HuH-7 (cell line): ENCODE data around the gene S100A14.
"Not testable (repeated sequence)": the region's sequence is repeated elsewhere in the genome, so short reads cannot be mapped to it uniquely, and the experiment has no call there.

ENCODE experiments used
- DNase-seq: peaks from one replicate; pipeline ENCODE4 v3.0.0; 2011; ENCODE audit warnings: low spot score

S100A14 gene

DNA sequence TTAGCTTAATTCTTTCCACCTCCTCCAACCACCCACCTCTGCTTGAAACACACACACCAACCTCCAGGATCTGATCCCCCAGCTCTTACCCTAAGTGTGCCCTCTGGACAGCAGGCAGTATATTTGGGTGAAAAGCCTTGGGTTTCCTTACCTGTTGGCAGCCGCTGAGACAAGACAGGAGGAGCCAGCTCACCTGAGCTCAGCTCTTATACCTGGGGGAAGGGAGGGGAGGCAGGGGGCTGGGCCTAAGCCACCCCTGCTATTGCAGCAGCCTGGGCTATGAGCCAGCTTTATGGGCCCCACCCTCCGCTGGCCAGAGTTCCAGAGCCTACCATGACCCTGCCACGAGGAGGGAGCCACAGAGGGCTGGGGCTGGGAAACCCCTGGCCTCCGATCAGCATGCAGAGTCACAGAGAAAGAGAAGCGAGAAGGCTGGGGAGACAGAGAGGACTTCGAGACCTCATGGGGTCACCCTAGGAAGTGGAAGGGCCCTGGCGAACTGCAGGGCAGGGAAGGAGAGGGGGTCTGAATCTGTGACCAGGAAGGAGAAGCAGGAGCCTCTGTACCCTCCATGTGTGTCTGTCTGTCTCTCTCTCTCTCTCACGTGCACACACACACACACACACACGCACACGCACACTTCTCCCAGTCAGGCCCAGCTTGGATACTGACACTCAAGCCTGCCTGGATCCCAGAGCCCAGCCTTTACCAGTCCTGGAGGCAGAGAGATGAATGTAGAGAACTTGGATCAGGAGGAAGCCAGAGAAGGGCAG lies at the start of gene S100A14:
S100A14 (minus strand) TSS at position 182 of the 773 bp plus-strand sequence. CDS start 467 bp downstream, outside the sequence.
- no peak for DNase-seq

DNA sequence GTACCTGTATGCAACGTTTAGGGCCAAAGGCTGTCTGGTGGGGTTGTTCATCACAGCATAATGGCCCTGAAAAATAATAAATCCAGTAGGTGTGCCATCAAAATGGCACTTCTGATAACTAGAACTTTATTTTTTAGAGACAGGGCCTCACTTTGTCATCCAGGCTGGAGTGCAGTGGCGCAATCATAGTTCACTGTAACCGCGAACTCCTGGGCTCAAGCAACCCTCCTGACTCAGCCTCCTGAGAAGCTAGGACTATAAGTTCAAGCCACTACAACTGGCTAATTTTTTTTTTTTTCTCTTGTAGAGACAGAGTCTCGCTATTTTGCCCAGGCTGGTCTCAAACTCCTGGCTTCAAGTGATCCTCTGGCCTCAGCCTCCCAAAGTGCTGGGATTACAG lies 47.1 kb upstream of the S100A14 start:
- no peak for DNase-seq

- DNase-seq: no peak
Observed at GRCh38 chr1:153662269-153662668, 46.1 kb upstream of the S100A14 start.

- no peak for DNase-seq
Observed at GRCh38 chr1:153661111-153661708, 45.1 kb upstream of the S100A14 start.

- no peak for DNase-seq
Observed at GRCh38 chr1:153659656-153660055, 43.5 kb upstream of the S100A14 start.

GRCh38 chr1:153659175-153659534 lies 43.0 kb upstream of the S100A14 start:
- no peak for DNase-seq

GRCh38 chr1:153658400-153659174 lies 42.5 kb upstream of the S100A14 start, which contains the start of gene SNAPIN:
TSS of gene SNAPIN (plus strand) at chr1:153658703. CDS start at chr1:153658744, 41 bp downstream.
- peak; percentile 88 for DNase-seq

DNA sequence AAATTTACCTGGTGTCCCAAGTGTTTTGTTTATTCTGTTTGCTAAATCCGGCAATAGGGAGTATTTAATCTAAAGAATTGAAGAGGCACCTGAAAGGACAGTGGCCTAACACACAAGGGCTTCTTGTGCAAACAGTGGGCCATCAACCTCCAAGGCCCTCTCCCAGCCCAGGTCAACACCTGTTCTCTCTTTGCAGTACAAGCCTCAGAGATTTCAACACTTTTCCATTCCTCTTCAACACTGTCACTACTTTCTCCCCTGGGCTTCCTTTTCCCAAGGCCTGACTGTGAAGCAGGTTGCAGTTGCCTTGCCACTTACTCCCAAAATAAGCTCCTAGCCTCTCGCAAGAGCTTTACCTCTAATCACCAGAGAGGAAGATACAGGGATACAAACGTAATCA lies 39.2 kb upstream of the S100A14 start:
- peak; percentile 45 for DNase-seq

DNA sequence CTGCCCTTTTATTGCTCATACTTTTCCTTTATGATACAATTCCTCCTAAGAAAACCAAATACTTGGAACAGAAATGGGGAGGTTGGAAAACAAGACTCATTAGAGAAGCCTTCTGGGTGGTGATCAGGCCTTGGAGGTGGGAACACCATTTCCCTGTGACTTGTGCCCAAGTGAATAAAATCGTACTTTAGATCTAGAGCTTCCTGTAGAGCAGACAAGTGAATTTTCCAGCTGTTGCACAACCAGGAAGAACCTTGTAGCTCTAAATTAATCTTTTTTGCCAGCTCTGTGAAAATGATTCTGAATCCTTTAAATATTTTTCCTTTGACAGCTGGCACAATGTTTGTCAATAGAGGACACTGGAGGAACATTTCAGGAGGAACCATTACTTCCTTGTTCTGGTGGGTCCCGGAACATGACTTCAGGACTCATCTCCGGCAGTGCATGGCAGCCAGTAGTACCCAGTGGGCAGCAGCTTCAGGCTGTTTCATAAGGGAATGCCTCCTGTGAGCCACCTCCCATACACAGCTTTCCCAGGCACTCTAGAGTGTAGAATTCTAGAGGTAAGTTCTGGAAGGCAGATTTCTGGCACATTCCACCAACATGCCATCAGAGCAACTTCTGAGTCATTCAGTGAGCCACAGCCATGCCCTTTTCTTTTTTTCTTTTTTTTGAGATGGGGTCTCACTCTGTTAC lies 36.8 kb upstream of the S100A14 start:
- DNase-seq: no peak

GRCh38 chr1:153651771-153652170 lies 35.6 kb upstream of the S100A14 start:
- no peak for DNase-seq

GRCh38 chr1:153649863-153650235 lies 33.7 kb upstream of the S100A14 start:
- no peak for DNase-seq

DNA sequence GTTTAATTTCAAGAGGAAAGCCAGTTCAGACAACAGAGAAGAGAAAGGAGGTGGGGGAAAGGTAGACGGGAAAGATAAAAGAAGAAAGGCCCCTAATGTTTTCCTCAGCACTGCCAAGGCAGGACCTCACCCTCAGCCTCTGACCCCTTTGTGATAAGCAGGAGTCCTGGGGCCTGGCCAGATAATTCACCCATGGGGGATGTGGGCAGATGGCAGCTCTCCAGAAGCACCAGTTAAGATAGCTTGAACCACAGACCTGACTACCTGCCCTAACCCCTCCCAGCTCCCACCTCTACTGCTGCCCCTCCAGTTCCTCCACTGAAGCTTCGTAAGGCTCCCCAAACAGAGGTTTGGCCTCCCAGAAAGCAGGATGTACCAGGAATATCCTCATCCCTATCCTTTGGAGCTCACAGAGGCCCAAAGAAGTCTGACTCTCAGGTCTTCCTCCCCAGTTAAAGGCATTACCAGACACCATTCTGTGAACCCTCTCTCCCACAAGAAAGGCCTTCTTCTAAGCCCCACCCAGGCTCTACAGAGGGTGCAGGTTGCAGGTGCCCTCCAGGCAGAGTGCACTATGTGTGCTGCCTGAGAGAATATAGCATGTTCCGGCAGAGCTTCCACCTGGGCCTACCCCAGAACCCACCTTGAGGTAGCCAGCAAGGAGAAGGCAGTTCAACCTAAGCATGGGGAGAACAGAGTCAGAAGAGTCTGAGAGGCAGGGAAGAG lies 33.2 kb upstream of the S100A14 start:
- DNase-seq: no peak

- DNase-seq: no peak
Observed at GRCh38 chr1:153648000-153648643, 32.0 kb upstream of the S100A14 start.

- DNase-seq: no peak
Observed at GRCh38 chr1:153647346-153647714, 31.2 kb upstream of the S100A14 start.

- DNase-seq: no peak
Observed at GRCh38 chr1:153646672-153647345, 30.7 kb upstream of the S100A14 start.

DNA sequence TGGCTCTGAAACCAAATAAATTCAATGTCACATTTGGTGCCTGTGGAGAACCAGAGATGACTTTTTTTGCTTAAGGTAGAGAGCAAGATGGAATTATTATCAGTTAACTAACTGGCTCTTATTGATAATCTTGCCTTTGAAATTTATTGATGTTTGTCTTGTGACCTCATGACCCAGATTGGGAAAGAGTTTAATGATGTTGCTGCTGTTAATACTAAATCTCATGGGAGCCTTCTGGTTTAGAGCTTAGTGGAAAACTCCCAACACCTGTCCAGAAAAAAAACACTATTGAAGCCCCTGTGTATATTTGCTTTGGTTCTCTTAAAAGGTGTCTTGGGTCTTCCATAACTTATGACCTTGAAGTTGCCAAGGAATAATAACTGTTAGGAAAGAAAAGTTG lies 27.7 kb upstream of the S100A14 start:
- DNase-seq: peak; percentile 36

DNA sequence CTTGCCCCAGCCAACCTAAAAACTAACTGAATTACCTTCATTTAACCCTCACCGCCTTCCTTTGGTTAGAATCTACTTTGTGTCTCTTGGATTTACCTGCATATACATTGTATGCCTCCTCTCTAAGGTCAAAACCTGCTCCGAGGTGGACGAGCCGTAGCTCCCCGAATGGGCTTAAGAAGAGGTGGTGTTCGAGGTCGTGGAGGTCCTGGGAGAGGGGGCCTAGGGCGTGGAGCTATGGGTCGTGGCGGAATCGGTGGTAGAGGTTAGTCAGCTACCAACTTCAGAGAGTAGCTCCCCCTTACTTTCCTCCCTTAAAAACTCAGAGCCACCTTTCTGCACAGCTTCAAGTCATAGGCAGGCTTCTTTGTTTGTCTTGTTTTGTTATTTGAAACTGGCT lies 27.0 kb upstream of the S100A14 start:
- DNase-seq: no peak

DNA sequence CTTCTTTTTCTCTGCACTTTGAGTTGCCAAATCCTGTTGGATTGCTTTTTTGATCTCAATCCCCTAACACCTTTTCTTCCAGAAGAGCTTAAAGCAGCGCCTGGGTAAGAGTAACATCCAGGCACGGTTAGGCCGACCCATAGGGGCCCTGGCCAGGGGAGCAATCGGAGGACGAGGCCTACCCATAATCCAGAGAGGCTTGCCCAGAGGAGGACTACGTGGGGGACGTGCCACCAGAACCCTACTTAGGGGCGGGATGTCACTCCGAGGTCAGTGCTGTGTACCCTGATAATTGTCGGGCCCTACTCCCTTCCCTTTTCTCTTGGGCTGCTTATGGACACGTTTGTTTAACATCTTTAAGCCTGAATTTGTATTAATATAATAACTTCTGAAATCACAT lies 26.0 kb upstream of the S100A14 start:
- no peak for DNase-seq

DNA sequence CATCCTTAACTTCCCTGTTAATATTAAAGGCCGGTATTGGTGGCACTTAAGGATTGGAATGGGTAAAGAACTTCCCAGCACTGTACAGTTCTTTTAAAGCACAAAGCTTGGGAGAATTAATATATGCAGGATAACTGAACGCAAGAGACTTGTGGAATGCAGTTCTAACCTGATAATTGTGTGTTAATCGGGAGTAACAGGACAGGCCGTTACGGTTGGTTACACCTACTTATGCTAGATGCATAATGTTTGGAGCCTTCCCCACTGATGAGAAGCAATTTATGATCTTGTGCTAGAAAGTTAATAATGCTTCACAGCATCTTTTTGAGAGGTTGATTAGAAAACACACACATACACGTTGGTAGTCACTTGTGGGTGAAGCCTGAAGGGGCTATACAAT lies 24.7 kb upstream of the S100A14 start:
- no peak for DNase-seq

DNA sequence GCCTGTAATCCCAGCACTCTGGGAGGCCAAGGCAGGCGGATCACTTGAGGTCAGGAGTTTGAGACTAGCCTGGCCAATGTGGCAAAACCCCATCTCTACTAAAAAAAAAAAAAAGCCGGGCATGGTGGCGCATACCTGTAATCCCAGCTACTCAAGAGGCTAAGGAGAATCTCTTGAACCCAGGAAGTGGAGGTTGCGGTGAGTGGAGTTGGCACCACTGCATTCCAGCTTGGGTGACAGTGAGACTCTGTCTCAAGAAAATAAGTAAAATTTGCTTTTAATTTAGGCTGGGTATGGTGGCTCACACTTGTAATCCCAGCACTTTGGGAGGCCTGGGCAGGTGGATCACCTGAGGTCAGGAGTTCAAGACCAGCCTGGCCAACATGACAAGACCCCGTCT lies 24.1 kb upstream of the S100A14 start:
- DNase-seq: not testable (repeated sequence)

DNA sequence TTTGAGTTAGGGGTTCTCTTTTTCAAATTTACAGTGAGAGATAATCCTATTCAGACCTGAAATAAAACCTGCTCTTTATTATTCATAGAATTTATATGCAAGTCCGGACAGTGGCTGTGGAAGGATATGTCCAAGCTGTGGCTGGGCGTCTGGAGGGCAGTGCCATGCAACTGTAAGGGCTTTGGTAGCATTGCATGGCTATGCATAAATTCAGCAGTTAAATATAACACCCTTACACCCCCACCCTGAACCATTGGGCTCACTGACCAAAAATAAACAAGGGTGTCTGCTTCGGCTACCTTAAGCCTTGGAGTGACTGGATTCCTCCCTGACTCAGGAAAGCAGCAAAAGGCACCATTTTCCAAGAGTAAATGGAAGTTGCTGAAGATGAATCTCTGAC lies 23.2 kb upstream of the S100A14 start:
- no peak for DNase-seq
